HCT116 (cell line): ENCODE measurements around the gene ITPK1.

Source experiments
- ATF3 ChIP-seq: IDR thresholded peaks from 2 replicates; pipeline ENCODE4 v1.6.1; 2012
- CEBPB ChIP-seq: IDR thresholded peaks from 2 replicates; pipeline ENCODE4 v1.6.1; 2012; ENCODE audit warnings: low read depth
- CTCF ChIP-seq, 3 experiments: fragments of 200-600 bp in 1 of 3; sonication (generic) in 1 of 3; IDR thresholded peaks in 2 of 3; conservative IDR thresholded peaks in 1 of 3; 2 replicates each; pipeline ENCODE4 v1.5.1; 2012 to 2017; ENCODE audit warnings: low read depth in 2 of 3, low read length in 2 of 3, antibody characterized with exemption in 1 of 3, borderline replicate concordance in 1 of 3, control low read depth in 1 of 3, mild to moderate bottlenecking in 1 of 3, mixed read lengths in 1 of 3, mixed run types in 1 of 3, moderate library complexity in 1 of 3; ENCODE audit not compliant: insufficient read depth in 1 of 3
- EGR1 ChIP-seq: IDR thresholded peaks from 2 replicates; pipeline ENCODE4 v1.6.1; 2012; ENCODE audit warnings: low read depth
- EZH2phosphoT487 ChIP-seq: fragments of 200-600 bp; IDR thresholded peaks from 2 replicates; pipeline ENCODE4 v1.6.1; 2018; ENCODE audit warnings: antibody characterized with exemption, borderline replicate concordance
- JUND ChIP-seq: IDR thresholded peaks from 2 replicates; pipeline ENCODE4 v1.6.1; 2012
- POLR2A ChIP-seq: IDR thresholded peaks from 2 replicates; pipeline ENCODE4 v1.7.0; 2011; ENCODE audit warnings: borderline replicate concordance; ENCODE audit not compliant: insufficient read depth, insufficient read length; ENCODE audit errors: extremely low read depth
- POLR2AphosphoS5 ChIP-seq: IDR thresholded peaks from 2 replicates; pipeline ENCODE4 v1.6.1; 2011; ENCODE audit warnings: mild to moderate bottlenecking, low read depth, low read length, moderate library complexity
- REST ChIP-seq: IDR thresholded peaks from 2 replicates; pipeline ENCODE4 v1.6.1; 2012; ENCODE audit warnings: low read depth
- YY1 ChIP-seq: IDR thresholded peaks from 2 replicates; pipeline ENCODE4 v1.6.1; 2011; ENCODE audit warnings: low read length, low read depth, moderate library complexity, mild to moderate bottlenecking; ENCODE audit not compliant: insufficient replicate concordance; ENCODE audit errors: extremely low read depth

- TF ChIP-seq CTCF (IDR thresholded peaks at IDR 0.05 in 2 of 3, conservative IDR thresholded peaks at IDR 0.05 in 1 of 3; ENCODE audit: borderline replicate concordance in 1 of 3, insufficient read depth in 1 of 3, low read depth in 2 of 3, low read length in 2 of 3) (no peak), ATF3 (no peak), POLR2AphosphoS5 (no peak), EGR1 (no peak), EZH2phosphoT487 (no peak), POLR2A (no peak), REST (no peak), JUND (no peak), CEBPB (no peak), YY1 (no peak)
Measured at GRCh38 chr14:93099643-93100042, 16.1 kb downstream of the ITPK1 start.
